ENCODE results near the gene KCNB1.

- TF ChIP-seq CTCF (IDR thresholded peaks at IDR 0.05; ENCODE audit: low read depth, low read length) (no peak), EZH2phosphoT487 (IDR thresholded peaks at IDR 0.05; ENCODE audit: low read depth) (no peak)
Observed at GRCh38 chr20:49356676-49357075, 125.8 kb downstream of the KCNB1 start.

Data from OCI-LY3 (cell line).